ENCODE measurements around the gene SHC4. TPM values are rescaled to one million over a fixed set of nuclear protein-coding genes. Genes with fewer than 3 reads are reported as not detected.

Gene SHC4, protein sequence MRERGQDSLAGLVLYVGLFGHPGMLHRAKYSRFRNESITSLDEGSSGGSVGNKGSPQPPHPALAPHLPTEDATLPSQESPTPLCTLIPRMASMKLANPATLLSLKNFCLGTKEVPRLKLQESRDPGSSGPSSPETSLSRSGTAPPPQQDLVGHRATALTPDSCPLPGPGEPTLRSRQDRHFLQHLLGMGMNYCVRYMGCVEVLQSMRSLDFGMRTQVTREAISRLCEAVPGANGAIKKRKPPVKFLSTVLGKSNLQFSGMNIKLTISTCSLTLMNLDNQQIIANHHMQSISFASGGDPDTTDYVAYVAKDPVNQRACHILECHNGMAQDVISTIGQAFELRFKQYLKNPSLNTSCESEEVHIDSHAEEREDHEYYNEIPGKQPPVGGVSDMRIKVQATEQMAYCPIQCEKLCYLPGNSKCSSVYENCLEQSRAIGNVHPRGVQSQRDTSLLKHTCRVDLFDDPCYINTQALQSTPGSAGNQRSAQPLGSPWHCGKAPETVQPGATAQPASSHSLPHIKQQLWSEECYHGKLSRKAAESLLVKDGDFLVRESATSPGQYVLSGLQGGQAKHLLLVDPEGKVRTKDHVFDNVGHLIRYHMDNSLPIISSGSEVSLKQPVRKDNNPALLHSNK
- total RNA-seq (1 to 10 TPM in 2 of 5 donors, under 1 TPM in 1, not detected in 2; 0.43 to 4.4 (median 1.8) TPM), polyA plus RNA-seq (under 1 TPM; 0.25 to 0.48 (median 0.46) TPM)
- long read RNA-seq, donor 1 = 0 reads
- long read RNA-seq, donor 2, full-length matches to known transcripts = 1 of 1 reads
- long read RNA-seq, donor 2, partial matches to known transcripts = 0 of 1 reads
- long read RNA-seq, donor 2, other reads (novel, unspliced or antisense) = 0 of 1 reads
- long read RNA-seq, donor 3 = 0 reads
- long read RNA-seq, donor 4 = 0 reads
- long read RNA-seq, donor 5, full-length matches to known transcripts = 2 of 2 reads
- long read RNA-seq, donor 5, partial matches to known transcripts = 0 of 2 reads
- long read RNA-seq, donor 5, other reads (novel, unspliced or antisense) = 0 of 2 reads
- long read RNA-seq, donor 6 = 0 reads
- long read RNA-seq, donor 7, partial matches to known transcripts = 26 of 26 reads
- long read RNA-seq, donor 7, other reads (novel, unspliced or antisense) = 0 of 26 reads
- long read RNA-seq, donor 8, full-length matches to known transcripts = 1 of 614 reads
- long read RNA-seq, donor 8, partial matches to known transcripts = 613 of 614 reads
- long read RNA-seq, donor 8, other reads (novel, unspliced or antisense) = 0 of 614 reads
- long read RNA-seq, donor 9 = 0 reads
- long read RNA-seq, donor 10 = 0 reads

DNA sequence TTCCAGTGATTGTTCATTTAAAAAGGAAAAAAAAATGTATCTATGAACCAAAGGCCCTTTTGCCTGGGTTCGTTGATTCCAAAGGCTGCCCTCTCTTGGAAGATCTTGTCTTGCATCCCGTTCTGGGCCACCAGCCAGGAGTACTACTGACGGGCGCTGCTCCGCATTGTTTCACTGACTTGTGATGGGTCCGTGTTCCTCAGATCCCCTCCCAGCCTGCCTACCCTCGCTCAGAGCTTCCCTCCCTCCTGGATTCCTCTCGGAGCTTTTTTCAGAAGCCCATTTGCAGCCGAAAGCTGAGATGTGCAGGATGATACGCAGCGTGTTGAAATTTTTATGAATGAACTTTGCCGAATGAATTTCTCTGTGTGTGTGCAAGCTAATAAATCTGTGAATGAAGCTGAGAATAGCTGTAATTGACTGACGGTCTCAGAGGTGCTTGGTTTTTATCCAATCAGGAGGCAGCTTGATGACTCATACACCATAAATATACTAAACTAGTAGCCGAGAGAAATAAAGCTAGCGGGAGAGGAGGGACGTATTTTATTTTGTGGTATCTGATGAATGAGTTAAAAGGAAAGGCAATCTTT is at the start of gene SHC4:
Gene SHC4 (minus strand): TSS at position 396 of the 590 bp plus-strand sequence. CDS start 904 bp downstream, outside the sequence.
- Histone ChIP-seq H3K4me3 (peak within 1 kb of the TSS; percentile 43 to 60 (median 58)), H3K27ac (peak within 1 kb of the TSS in 2 of 5 donors; percentile 13 to 49), H3K9me3 (no peaks in the 10 kb centered on the region), H3K27me3 (peaks cover 0 to 43% (median 29%) of the 10 kb centered on the region in 3 donors), H3K4me1 (peaks cover 0 to 23% (median 20%) of the 10 kb centered on the region in 4 donors), H3K36me3 (no peaks in the 10 kb centered on the region)
- peak; percentile 44 to 85 for DNase-seq
- no peak for TF ChIP-seq POLR2A (IDR thresholded peaks at IDR 0.05)
- TF ChIP-seq, protein P1, sequence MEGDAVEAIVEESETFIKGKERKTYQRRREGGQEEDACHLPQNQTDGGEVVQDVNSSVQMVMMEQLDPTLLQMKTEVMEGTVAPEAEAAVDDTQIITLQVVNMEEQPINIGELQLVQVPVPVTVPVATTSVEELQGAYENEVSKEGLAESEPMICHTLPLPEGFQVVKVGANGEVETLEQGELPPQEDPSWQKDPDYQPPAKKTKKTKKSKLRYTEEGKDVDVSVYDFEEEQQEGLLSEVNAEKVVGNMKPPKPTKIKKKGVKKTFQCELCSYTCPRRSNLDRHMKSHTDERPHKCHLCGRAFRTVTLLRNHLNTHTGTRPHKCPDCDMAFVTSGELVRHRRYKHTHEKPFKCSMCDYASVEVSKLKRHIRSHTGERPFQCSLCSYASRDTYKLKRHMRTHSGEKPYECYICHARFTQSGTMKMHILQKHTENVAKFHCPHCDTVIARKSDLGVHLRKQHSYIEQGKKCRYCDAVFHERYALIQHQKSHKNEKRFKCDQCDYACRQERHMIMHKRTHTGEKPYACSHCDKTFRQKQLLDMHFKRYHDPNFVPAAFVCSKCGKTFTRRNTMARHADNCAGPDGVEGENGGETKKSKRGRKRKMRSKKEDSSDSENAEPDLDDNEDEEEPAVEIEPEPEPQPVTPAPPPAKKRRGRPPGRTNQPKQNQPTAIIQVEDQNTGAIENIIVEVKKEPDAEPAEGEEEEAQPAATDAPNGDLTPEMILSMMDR (IDR thresholded peaks at IDR 0.05) = peak in 1 of 7 experiments; percentile 4
- 1 to 2% (median 1%) methylated on average over 16 of the region's 16 CpGs for WGBS, 5 donors
- intact Hi-C loops (cut with DNase I; ENCODE audit: low total_unique reads) = no loop called here

DNA sequence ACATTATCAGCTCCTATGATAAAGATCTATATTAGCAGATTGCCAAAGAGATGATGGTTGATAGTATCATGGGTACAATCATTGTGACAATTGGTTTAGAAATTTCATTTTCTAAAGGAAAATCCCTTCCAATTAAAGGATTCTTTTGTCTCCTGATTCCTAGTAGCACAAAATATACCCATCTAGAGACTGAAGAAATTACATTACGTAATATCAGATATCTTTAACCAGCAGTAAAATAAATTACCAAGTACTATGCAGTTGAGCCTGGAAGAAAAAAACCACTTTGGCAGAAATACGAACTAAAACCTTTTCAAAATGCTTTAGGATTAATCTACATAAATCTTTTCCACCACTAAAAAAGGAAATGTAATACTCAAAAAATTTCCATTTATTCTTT is 35.6 kb upstream of the SHC4 start:
- H3K36me3 ChIP-seq = peaks cover 22 to 76% (median 66%) of the 10 kb centered on the region in 4 donors
- H3K4me1 ChIP-seq = no peaks in the 10 kb centered on the region
- DNase-seq = no peak
- H3K4me3 ChIP-seq = no peak overlapping the region
- no peak for TF ChIP-seq EP300 (IDR thresholded peaks at IDR 0.05)
- TF ChIP-seq, protein P1 (IDR thresholded peaks at IDR 0.05) = no peak
- TF ChIP-seq POLR2A (IDR thresholded peaks at IDR 0.05) = no peak
- TF ChIP-seq POLR2AphosphoS5 (IDR thresholded peaks at IDR 0.05) = no peak
- no peak overlapping the region for H3K27ac ChIP-seq
- 82 to 95% (median 92%) methylated on average over 2 of the region's 2 CpGs for WGBS, 5 donors
- intact Hi-C loops (cut with DNase I; ENCODE audit: low total_unique reads) = no loop called here
- no peaks in the 10 kb centered on the region for H3K9me3 ChIP-seq
- H3K27me3 ChIP-seq = no peaks in the 10 kb centered on the region

DNA sequence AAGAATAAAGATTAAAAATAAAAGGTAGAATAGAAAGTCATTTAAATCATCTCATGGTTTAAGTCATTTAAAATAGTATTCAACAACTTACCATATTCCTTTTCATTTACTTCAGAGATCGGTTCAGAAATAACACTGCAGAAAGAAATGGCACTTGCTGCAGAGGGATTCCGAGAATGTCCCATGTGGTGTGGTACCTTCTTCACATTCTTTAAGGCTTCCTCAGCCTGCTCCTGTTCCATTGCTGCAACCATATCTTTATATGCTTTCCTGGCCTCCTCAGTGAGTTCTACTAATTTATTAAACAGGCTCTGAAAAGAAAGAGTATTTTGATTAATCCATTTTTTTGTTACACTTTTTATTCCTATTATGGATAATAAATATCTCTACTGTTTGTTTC is 32.6 kb upstream of the SHC4 start:
- H3K36me3 ChIP-seq = peaks cover 30 to 99% (median 95%) of the 10 kb centered on the region in 4 donors
- 88 to 99% (median 98%) methylated on average over 2 of the region's 2 CpGs for WGBS, 5 donors

More for the DNA sequence above, 32.6 kb upstream of the SHC4 start:
- intact Hi-C loops (cut with DNase I; ENCODE audit: low total_unique reads) = no loop called here
- TF ChIP-seq, protein P1 (IDR thresholded peaks at IDR 0.05) = no peak
- TF ChIP-seq EP300 (IDR thresholded peaks at IDR 0.05) (no peak), POLR2AphosphoS5 (IDR thresholded peaks at IDR 0.05) (no peak), POLR2A (IDR thresholded peaks at IDR 0.05) (no peak)
- no peaks in the 10 kb centered on the region for H3K4me1 ChIP-seq
- H3K9me3 ChIP-seq = no peaks in the 10 kb centered on the region
- no peak for DNase-seq
- H3K27ac ChIP-seq = no peak overlapping the region
- no peak overlapping the region for H3K4me3 ChIP-seq
- H3K27me3 ChIP-seq = no peaks in the 10 kb centered on the region
